NOMO-1 treated with dmso at 0.1 percent for 144 hours (cell line): Measurements from ENCODE around the gene SAMD14.

Source experiments
- DNase-seq: peaks from one replicate; lab custom pipeline; 2025; ENCODE audit not compliant: unreplicated experiment; lab: John Stamatoyannopoulos, UW

The SAMD14 gene

GRCh38 chr17:50148226-50149090 lies 18.5 kb upstream of the SAMD14 start:
- peak; percentile 97 for DNase-seq

GRCh38 chr17:50147841-50148225 lies 17.9 kb upstream of the SAMD14 start:
- DNase-seq: no peak

GRCh38 chr17:50146927-50147665 lies 17.1 kb upstream of the SAMD14 start:
- DNase-seq: no peak

- no peak for DNase-seq
These were observed 16.4 kb upstream of the SAMD14 start for GRCh38 chr17:50146230-50146926.

GRCh38 chr17:50145532-50146229 lies 15.7 kb upstream of the SAMD14 start:
- no peak for DNase-seq

GRCh38 chr17:50144845-50145531 lies 15.0 kb upstream of the SAMD14 start:
- DNase-seq: no peak

- DNase-seq: no peak
These were observed 14.4 kb upstream of the SAMD14 start for GRCh38 chr17:50144355-50144754.

GRCh38 chr17:50143461-50144176 lies 13.7 kb upstream of the SAMD14 start:
- no peak for DNase-seq

GRCh38 chr17:50141745-50142110 lies 11.8 kb upstream of the SAMD14 start:
- DNase-seq: no peak

- DNase-seq: no peak
These were observed 11.2 kb upstream of the SAMD14 start for GRCh38 chr17:50141026-50141744.

- DNase-seq: peak; percentile 49
These were observed 10.3 kb upstream of the SAMD14 start for GRCh38 chr17:50139950-50140885.

- no peak for DNase-seq
These were observed 9.3 kb upstream of the SAMD14 start for GRCh38 chr17:50139185-50139783.

GRCh38 chr17:50137042-50137441 lies 7.1 kb upstream of the SAMD14 start:
- no peak for DNase-seq

- no peak for DNase-seq
These were observed 6.2 kb upstream of the SAMD14 start for GRCh38 chr17:50136096-50136687.

GRCh38 chr17:50135316-50136095 lies 5.5 kb upstream of the SAMD14 start:
- DNase-seq: no peak

- no peak for DNase-seq
These were observed 4.5 kb upstream of the SAMD14 start for GRCh38 chr17:50134206-50135110.
